HG03139 (cell line): ENCODE results near the gene AZU1.
"Not testable (repeated sequence)": the region's sequence is repeated elsewhere in the genome, so short reads cannot be mapped to it uniquely, and the experiment has no call there.

Experiments used
- ATAC-seq: cut with Tn5 transposase; IDR thresholded peaks from one replicate; pipeline ENCODE4 v1.9.1; 2021; ENCODE audit not compliant: unreplicated experiment

AZU1 gene

GRCh38 chr19:852136-853013 lies 24.7 kb downstream of the AZU1 start, which contains the start of gene ELANE:
TSS of gene ELANE (plus strand) at chr19:852303. CDS start at chr19:852329, 26 bp downstream.
- no peak for ATAC-seq

- ATAC-seq, result no peak
Observed at GRCh38 chr19:853014-853585, 25.5 kb downstream of the AZU1 start.

GRCh38 chr19:853614-854220 lies 26.1 kb downstream of the AZU1 start:
- not testable (repeated sequence) for ATAC-seq

- no peak for ATAC-seq
Observed at GRCh38 chr19:854549-854948, 26.9 kb downstream of the AZU1 start.

GRCh38 chr19:855142-855541 lies 27.5 kb downstream of the AZU1 start:
- no peak for ATAC-seq

GRCh38 chr19:855566-856120 lies 28.0 kb downstream of the AZU1 start:
- ATAC-seq, result no peak

- ATAC-seq, result no peak
Observed at GRCh38 chr19:858284-858683, 30.6 kb downstream of the AZU1 start.

GRCh38 chr19:858868-859843 lies 31.5 kb downstream of the AZU1 start, which contains the start of gene CFD:
TSS of gene CFD (plus strand) at chr19:859664. CDS start at chr19:859690, 26 bp downstream.
- no peak for ATAC-seq

GRCh38 chr19:861141-861755 lies 33.6 kb downstream of the AZU1 start:
- no peak for ATAC-seq

GRCh38 chr19:861756-862580 lies 34.3 kb downstream of the AZU1 start:
- no peak for ATAC-seq

GRCh38 chr19:862581-863314 lies 35.1 kb downstream of the AZU1 start:
- ATAC-seq, result no peak

- ATAC-seq, result no peak
Observed at GRCh38 chr19:863315-863620, 35.6 kb downstream of the AZU1 start.

GRCh38 chr19:866769-867300 lies 39.2 kb downstream of the AZU1 start:
- ATAC-seq, result no peak

- no peak for ATAC-seq
Observed at GRCh38 chr19:867301-867793, 39.7 kb downstream of the AZU1 start.

GRCh38 chr19:867855-868457 lies 40.3 kb downstream of the AZU1 start:
- no peak for ATAC-seq

- no peak for ATAC-seq
Observed at GRCh38 chr19:868458-869244, 41.0 kb downstream of the AZU1 start.
